Stimulated activated CD8-positive, alpha-beta memory T cell treated with anti-CD3 and anti-CD28 coated beads, Interleukin-2, amount 100 ng/mL, for 48 hours (primary cell): ENCODE results near the gene OR1L6.

Experiments used
- DNase-seq, 2 donors: peaks; one replicate each; pipeline ENCODE4 v3.0.0-alpha.2; 2020; ENCODE audit warnings: low read depth in 2 of 2

OR1L6 gene, protein sequence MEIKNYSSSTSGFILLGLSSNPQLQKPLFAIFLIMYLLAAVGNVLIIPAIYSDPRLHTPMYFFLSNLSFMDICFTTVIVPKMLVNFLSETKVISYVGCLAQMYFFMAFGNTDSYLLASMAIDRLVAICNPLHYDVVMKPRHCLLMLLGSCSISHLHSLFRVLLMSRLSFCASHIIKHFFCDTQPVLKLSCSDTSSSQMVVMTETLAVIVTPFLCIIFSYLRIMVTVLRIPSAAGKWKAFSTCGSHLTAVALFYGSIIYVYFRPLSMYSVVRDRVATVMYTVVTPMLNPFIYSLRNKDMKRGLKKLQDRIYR

DNA sequence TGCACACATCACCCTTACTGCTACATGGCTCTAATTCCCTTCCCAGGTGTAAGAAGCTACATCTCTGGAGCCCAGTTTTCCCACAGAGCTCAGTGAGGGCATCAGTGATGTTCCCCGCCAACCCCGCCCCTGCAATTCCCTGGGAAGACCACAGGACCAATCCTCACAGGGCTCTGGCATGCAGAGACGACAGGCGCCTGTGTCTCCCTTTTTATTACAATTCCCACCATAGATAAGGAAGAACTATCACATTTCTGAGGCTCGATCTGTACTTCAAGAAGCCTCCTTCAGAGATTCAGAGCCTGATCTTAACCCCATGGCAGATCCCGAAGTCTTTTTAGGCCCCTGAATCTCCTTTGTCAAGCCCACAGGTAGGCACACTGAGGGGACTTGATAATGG, at the start of gene OR1L6:
TSS of gene OR1L6 (plus strand) at position 301 of the 400 bp plus-strand sequence. CDS start 7,545 bp downstream, outside the sequence.
- no peak for DNase-seq

DNA sequence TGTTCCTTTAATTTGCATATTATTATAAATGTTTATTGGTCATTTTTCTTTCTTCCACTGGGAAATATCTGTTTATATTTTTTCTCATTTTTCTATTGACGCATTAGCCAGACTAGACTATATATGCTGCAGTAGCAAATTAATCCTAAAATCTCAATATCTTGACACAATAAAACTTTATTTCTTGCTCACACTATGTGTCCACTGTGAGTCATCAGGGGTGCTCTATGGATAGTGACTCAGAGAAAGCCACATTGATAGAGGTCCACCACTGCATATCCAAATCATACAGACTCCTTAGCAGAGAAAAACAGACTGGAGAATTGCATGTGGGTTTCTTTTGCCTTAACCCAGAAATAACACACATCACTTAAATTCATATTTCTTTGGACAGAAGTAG, 46.4 kb upstream of the OR1L6 start:
- no peak for DNase-seq

DNA sequence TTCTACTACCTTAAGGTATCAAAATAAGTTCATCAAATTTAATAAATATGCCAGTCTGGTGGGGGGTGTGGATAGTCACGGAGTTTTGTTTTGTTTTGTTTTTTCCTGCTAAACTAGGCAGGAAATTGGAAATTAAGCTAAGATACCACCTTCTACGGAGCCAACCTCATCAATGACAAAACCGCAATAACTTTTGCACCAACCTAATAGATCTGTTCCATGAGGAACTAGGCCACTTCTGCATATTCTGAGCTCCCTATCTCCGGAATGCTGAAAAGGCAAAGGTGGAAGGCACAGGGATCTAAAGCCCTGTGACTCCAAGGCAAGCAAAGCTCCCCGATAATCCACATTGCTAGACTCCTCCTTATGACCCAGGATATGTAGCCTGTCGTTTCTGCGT, 24.1 kb upstream of the OR1L6 start:
- no peak for DNase-seq

DNA sequence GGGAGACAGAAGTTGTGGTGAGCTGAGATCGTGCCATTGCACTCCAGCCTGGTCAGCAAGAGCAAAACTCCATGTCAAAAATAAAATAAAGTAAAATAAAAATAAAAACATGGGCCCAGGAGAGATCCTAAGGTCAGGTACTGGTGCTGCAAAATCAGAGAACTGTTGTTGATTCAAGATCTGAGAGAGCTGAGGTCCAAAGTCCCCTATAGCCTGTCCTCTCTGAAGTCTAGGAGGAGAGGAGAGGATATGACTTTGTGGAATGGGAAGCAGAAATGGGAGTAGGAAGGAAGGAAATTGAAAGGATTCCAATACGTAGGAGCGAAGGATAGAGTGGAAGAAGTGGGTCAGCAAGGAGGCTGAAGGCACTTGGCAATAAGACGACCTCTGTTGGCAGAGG, 22.9 kb upstream of the OR1L6 start:
- no peak for DNase-seq

DNA sequence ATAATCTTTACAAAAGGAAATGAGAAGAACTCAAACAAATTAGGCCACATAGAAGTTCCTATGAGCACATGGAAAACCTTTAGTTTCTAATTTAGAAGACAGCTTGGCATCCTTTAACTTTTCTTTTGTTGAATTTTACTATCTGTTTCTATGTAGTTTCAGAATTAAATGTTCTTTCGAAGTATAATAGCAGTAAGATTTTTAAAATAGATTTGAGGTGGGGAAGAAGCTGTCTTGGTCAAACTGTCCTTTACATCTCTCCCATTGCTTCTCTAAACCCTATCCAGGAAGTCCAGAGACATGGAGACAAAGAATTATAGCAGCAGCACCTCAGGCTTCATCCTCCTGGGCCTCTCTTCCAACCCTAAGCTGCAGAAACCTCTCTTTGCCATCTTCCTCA, 18.4 kb upstream of the OR1L6 start, which contains the start of gene OR1L4:
TSS of gene OR1L4 (plus strand) at position 301 of the 400 bp plus-strand sequence. CDS start at position 301, 0 bp downstream.
- no peak for DNase-seq

DNA sequence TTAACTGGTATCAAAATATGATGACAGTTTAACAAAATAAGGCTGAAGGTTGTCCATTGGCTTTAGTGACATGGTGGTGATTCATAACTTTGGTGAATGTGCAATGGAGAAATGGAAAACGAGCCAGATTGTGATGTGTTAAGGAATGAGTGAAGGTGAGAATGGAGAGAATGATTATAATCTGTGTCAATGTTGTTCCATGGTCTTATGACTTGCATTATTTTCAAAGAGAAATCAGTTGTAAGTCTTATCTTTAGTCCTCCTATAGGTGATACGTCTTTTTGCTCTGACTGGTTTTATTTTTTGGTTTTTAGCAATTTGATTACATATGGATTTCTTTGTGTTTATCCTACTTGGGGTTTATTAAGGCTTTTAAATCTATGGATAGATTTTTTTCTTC, 12.7 kb downstream of the OR1L6 start:
- DNase-seq = no peak

DNA sequence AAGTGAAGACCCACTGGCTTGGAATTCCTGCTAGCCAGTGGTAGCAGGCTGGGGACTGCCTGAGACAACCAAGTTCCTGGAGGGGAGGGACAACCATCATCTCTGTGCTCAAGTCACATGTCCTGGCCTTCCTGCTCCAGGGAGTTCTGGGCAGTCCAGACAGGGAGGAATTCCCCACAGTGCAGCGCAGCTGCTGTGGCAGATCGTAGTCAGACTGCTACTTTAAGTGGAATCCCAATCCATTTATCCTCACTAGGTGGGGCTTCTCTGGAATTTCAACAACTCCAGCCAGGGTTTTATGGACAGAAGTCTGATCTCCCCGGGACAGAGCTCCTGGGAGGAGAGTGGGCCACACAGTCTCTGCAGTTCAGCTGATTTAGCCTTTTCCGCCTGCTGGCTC, 25.7 kb downstream of the OR1L6 start:
- no peak for DNase-seq

DNA sequence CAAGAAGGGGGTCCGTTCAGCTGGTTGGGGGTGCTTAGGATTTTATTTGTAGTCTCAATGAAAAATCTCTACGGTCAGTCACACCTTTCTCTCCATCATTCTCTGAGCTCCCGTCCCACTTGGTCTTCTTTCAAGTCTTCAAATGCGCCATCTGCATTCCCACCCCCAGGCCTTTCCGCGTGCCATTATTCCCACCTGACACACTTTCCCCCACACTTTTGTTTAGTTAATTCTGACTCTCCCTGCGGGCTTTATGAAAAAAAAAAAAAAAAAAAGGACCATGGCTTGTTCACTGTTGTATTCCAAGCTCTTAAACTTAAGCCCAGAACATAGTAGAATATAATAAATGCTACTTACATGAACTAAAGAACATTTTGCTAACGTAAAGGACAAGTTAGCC, 34.9 kb downstream of the OR1L6 start:
- DNase-seq = no peak

DNA sequence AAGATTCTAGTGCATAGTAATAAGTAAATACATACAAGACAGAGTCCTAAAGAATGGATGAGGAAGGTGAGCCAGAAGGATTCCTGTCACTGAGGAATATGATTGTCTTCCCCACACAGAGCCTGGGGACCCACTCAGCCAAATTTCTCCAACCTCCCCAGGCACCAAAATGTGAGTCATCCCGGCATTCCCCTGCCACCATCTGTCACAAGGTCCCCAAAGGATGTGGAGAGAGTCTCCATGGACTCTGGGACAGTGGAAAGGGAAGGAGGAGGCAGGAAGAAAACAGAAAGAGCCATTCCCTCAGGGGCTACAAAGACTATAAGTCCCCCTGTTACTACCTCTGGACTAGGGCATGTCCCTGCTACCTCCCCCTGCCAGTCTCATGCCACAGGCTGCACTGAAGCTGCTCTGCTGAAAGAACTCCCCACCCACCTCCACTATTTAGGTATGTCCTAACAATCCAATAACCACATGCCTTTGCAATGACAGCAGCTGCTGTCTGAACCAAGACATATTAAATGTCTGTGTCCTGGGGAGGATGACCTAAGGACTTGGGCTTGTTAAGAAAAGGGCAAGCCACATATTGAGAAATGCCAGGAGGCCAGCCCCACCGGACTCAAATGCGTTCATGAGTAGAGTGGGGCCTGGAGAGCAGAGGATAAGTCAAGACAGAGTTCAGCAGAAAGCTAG, 36.0 kb downstream of the OR1L6 start:
- no peak for DNase-seq

DNA sequence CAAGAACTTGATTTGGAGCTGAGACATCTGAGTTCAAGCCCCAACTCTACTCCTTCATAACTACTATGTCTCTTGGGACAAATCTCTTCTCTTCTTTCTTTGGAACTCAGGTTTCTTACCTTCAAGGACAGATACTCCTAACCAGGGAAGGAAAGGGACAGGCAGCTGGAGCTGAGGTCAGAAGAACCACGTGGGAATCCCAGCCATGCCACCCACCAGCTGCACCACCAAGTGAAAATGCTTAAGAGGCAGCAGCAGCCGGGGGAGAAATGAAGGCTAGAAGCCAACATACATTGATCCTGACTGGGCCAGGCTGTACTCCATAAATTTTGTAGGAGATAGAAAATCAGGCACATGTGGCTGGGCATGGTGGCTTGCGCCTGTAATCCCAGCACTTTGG, 37.1 kb downstream of the OR1L6 start:
- DNase-seq = no peak

DNA sequence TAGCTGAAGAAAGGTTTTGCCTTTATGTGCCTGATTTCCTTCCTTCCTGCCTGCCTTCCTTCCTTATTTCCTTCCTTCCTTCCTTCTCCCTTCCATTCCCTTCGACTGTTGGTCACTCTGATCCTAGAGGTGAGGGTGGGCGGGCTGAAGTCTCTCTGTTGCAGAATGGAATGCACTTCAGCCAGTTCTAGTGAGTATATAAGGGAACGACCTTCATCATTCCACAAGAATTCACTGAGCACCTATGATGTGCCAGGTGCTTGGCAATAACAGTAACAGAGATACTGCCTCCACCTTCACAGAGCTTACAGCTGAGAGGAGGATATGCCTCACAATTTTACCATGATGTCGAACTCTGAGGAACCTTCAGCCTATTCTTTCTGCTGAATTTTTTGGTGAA, 37.9 kb downstream of the OR1L6 start:
- no peak for DNase-seq

DNA sequence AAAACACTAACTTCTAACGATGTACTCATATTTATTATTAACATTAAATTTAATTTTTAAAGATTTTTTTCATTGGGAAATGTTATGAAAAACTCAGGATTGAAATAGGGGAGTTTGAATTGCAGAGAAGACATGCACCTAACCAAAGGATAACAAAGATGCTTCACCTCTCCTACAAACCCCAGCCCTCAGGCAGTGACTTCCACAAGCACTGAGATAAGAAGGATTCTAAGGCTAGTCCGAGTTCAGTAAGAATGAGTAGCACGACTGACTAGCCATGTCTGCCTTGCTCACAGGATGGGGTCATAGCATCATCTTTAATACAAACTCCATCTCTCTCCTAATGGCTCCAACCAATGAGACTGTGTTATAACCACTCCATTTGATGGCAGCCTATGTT, 39.6 kb downstream of the OR1L6 start:
- no peak for DNase-seq

DNA sequence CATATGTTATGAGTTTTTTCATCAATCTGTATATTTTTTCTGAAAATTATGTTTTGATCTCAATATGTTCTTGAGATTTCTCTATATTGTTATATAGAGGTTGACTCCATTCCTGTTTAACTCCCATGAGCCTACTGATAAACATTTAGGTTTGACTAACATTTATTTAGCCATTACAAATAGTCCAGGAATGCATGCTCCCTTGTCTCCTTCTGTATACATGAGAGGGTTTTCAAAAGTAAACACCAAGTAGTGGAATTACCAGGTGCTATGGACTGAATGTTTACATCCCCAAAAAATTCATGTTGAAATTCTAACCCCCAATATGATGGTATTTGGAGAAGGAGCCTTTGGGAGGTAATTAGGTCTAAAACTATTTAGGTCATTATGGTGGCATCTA, 43.2 kb downstream of the OR1L6 start:
- DNase-seq = no peak

DNA sequence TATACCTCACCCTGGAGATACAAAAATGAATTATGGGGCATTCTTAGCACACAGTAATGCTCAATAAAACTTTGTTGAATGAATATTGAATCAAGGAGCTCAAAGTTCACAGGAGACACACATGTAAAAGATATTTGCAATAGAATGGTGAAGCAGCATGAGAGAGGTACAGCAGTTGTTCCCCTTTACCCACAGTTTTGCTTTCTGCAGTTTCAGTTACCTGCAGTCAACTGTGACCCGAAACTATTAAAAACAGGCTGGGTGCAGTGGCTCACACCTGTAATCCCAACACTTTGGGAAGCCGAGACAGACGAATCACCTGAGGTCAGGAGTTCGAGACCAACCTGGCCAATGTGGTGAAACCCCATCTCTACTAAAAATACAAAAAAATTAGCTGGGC, 44.2 kb downstream of the OR1L6 start:
- no peak for DNase-seq

DNA sequence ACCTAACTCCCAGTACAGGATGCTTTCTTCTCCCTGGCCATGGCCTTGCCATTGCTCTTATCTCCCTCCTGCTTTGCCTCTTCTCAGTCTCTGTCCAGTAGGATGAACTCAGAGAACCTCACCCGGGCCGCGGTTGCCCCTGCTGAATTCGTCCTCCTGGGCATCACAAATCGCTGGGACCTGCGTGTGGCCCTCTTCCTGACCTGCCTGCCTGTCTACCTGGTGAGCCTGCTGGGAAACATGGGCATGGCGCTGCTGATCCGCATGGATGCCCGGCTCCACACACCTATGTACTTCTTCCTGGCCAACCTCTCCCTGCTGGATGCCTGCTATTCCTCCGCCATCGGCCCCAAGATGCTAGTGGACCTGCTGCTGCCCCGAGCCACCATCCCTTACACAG, 46.7 kb downstream of the OR1L6 start, which contains the start of gene OR5C1:
TSS of gene OR5C1 (plus strand) at position 103 of the 400 bp plus-strand sequence. CDS start at position 103, 0 bp downstream.
- DNase-seq = no peak

DNA sequence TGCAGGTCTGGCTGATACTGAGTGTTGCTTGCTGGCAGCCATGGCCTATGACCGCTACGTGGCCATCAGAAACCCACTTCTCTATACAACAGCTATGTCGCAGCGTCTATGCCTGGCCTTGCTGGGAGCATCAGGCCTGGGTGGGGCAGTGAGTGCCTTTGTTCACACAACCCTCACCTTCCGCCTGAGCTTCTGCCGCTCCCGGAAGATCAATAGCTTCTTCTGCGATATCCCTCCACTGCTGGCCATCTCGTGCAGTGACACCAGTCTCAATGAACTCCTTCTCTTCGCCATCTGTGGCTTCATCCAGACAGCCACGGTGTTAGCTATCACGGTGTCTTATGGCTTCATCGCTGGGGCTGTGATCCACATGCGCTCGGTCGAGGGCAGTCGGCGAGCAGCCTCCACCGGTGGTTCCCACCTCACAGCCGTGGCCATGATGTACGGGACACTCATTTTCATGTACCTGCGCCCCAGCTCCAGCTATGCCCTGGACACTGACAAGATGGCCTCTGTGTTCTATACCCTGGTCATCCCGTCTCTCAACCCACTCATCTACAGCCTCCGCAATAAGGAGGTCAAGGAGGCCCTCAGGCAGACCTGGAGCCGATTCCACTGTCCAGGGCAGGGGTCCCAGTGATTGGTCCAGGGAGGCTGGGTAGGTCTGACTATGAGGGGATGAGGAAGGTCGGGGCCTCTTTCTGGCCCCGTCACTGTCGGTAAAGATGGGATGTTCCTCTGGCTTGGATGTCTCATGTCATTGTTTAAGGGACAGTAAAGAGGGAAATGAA, 47.3 kb downstream of the OR1L6 start:
- DNase-seq = no peak

DNA sequence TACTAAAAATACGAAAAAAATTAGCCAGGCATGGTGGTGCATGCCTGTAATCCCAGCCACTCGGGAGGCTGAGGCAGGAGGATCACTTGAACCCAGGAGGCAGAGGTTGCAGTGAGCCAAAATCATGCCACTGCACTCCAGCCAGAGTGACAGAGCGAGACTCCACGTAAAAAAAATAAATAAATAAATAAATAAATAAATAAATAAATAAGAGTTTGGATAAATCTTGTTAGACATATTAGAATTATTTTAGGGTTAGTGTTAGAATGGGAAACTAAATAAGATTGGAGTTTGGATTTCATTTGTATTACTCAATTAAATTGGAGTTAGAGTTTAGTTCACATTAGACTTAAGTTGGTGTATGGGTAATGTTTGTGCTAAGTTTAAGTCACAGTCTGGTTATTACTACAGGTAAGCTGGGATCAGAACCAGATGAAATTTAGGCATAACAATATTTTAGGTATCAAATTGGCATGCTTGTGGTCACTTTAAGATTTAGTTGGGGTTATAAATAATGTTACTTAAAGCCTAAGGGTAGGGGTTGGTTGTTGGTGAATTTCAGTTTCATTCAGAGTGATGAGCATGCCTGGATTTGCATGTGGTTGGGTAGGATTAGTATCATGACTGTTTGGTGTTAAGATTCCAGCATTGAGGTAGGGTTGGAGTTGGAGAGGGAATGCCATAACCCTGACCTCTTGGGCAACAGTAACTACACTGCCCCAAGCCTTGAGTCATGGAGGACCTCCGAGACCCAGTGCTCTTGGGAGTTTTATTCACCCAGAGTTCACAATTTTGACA, 50.0 kb downstream of the OR1L6 start:
- DNase-seq = no peak

DNA sequence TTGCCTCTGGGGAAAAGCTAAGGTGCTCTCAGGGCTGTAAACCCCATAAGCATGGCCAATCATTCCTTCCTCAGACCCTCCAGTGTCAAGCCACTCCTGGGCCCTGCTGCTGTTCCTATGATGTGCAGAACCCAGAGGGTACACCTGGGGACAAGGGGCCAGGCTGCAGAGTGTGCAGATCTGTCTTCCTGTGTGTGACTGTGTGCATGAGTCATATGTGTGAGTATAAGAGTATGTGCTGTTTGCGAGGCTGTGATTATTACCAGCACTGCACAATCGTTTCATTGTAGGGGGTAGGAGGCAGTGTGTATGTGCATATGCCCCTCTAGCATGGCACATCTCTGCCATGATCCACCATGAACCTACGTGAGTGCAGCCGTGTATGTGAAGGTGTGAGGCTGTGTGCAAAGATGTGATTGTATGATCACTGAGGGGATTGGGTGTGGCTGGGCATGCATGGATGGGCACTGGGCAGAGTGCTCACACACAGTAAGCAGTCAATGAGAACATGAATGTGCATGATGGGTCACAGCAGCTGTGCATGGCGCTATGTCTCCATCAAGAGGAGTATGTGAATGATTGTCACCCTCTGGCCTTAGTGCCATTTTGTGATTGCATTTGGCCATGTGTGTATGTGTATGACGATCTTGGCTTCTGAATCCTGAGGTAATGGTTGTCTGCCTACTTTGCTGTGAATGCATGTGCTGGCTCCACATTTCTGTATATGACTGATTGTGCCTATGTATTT, 55.4 kb downstream of the OR1L6 start:
- no peak for DNase-seq
